Keratinocyte (primary cell): Measurements from ENCODE around the gene CDKN1A.

Experiments used
- EZH2 ChIP-seq: IDR thresholded peaks from one replicate; pipeline ENCODE4 v1.6.1; 2012; ENCODE audit warnings: inconsistent platforms, mild to moderate bottlenecking, low read length, moderate library complexity
- TF ChIP-seq, protein P1 (sequence below), 3 experiments: IDR thresholded peaks in 1 of 3; conservative IDR thresholded peaks in 1 of 3; optimal IDR thresholded peaks in 1 of 3; 2 replicates in 2 of 3; 3 replicates in 1 of 3; pipeline versions ENCODE3 to v1.5.1; 2011; ENCODE audit warnings: low read length in 3 of 3, mild to moderate bottlenecking in 3 of 3, moderate library complexity in 2 of 3, control low read depth in 1 of 3, inconsistent platforms in 1 of 3; ENCODE audit not compliant: insufficient read depth in 2 of 3; ENCODE audit errors: extremely low read depth in 1 of 3

DNA sequence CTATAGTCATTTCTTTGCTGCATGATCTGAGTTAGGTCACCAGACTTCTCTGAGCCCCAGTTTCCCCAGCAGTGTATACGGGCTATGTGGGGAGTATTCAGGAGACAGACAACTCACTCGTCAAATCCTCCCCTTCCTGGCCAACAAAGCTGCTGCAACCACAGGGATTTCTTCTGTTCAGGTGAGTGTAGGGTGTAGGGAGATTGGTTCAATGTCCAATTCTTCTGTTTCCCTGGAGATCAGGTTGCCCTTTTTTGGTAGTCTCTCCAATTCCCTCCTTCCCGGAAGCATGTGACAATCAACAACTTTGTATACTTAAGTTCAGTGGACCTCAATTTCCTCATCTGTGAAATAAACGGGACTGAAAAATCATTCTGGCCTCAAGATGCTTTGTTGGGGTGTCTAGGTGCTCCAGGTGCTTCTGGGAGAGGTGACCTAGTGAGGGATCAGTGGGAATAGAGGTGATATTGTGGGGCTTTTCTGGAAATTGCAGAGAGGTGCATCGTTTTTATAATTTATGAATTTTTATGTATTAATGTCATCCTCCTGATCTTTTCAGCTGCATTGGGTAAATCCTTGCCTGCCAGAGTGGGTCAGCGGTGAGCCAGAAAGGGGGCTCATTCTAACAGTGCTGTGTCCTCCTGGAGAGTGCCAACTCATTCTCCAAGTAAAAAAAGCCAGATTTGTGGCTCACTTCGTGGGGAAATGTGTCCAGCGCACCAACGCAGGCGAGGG, 594 bp upstream of the CDKN1A start:
- TF ChIP-seq, protein P1, sequence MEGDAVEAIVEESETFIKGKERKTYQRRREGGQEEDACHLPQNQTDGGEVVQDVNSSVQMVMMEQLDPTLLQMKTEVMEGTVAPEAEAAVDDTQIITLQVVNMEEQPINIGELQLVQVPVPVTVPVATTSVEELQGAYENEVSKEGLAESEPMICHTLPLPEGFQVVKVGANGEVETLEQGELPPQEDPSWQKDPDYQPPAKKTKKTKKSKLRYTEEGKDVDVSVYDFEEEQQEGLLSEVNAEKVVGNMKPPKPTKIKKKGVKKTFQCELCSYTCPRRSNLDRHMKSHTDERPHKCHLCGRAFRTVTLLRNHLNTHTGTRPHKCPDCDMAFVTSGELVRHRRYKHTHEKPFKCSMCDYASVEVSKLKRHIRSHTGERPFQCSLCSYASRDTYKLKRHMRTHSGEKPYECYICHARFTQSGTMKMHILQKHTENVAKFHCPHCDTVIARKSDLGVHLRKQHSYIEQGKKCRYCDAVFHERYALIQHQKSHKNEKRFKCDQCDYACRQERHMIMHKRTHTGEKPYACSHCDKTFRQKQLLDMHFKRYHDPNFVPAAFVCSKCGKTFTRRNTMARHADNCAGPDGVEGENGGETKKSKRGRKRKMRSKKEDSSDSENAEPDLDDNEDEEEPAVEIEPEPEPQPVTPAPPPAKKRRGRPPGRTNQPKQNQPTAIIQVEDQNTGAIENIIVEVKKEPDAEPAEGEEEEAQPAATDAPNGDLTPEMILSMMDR (optimal IDR thresholded peaks at IDR 0.05 in 1 of 3, IDR thresholded peaks at IDR 0.05 in 1 of 3, conservative IDR thresholded peaks at IDR 0.05 in 1 of 3; ENCODE audit: extremely low read depth in 1 of 3, insufficient read depth in 2 of 3, low read length in 3 of 3), result no peak
- TF ChIP-seq EZH2, result no peak
